ENCODE results near the gene SLC35F4. TPM values are rescaled to one million over a fixed set of nuclear protein-coding genes. Genes with fewer than 3 reads are reported as not detected.
"Not testable (repeated sequence)": the region's sequence is repeated elsewhere in the genome, so short reads cannot be mapped to it uniquely, and the experiment has no call there.

Gene SLC35F4
- total RNA-seq, 1 donor from 2014 or later = not detected

DNA sequence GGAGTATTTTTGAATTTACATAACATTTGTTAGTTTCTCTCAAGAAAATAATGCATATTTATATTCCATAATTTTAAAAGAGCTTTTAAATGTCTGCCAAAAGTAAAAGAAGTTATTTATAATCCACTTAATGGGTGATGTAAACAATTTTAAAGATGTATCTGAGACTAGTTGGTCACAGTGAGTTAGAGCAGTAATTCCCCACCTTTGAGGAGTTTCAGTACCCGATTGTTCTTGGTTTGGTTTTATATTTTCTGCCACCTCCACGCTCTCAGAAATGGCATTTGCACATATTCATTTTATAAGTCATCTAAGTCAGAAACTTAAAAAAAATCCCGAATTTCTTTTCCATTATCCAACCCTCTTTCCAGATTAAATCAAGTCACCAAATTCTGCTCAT is 153.2 kb downstream of the SLC35F4 start:
- H3K9me3 ChIP-seq = peaks cover 6% of the 10 kb centered on the region
- TF ChIP-seq, protein P1, sequence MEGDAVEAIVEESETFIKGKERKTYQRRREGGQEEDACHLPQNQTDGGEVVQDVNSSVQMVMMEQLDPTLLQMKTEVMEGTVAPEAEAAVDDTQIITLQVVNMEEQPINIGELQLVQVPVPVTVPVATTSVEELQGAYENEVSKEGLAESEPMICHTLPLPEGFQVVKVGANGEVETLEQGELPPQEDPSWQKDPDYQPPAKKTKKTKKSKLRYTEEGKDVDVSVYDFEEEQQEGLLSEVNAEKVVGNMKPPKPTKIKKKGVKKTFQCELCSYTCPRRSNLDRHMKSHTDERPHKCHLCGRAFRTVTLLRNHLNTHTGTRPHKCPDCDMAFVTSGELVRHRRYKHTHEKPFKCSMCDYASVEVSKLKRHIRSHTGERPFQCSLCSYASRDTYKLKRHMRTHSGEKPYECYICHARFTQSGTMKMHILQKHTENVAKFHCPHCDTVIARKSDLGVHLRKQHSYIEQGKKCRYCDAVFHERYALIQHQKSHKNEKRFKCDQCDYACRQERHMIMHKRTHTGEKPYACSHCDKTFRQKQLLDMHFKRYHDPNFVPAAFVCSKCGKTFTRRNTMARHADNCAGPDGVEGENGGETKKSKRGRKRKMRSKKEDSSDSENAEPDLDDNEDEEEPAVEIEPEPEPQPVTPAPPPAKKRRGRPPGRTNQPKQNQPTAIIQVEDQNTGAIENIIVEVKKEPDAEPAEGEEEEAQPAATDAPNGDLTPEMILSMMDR (IDR thresholded peaks at IDR 0.05) = no peak
- no peak overlapping the region for H3K27ac ChIP-seq
- no peaks in the 10 kb centered on the region for H3K27me3 ChIP-seq (ENCODE audit: low read depth)
- no peak for DNase-seq
- H3K36me3 ChIP-seq = no peaks in the 10 kb centered on the region
- no peak overlapping the region for H3K4me3 ChIP-seq
- peaks cover 5% of the 10 kb centered on the region for H3K4me1 ChIP-seq
- intact Hi-C loops (cut with DNase I) = no loop called here
- ATAC-seq = no peak

DNA sequence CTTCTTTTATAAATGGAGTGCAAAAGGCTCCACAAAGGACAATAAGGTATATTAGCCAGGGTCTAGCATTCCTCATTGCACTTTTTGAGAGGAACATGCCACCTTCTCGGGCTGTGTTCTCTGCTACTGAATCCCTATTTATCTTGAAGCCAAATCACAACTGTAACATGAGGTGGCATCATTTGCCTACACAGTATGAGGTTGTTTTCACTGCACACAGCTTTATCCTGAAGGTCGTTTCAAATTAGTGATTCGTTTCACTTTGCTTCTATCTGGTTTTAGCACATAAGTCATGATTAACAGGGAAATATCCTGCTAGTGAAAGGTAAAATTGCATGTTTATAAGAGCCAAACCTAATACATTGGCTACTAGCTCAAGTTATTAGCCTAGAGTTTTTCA is 153.8 kb downstream of the SLC35F4 start:
- H3K9me3 ChIP-seq = peaks cover 6% of the 10 kb centered on the region
- intact Hi-C loops (cut with DNase I) = no loop called here
- no peaks in the 10 kb centered on the region for H3K27me3 ChIP-seq (ENCODE audit: low read depth)
- no peak overlapping the region for H3K27ac ChIP-seq
- peaks cover 5% of the 10 kb centered on the region for H3K4me1 ChIP-seq
- no peaks in the 10 kb centered on the region for H3K36me3 ChIP-seq
- TF ChIP-seq, protein P1 (IDR thresholded peaks at IDR 0.05) = no peak
- no peak for ATAC-seq
- no peak overlapping the region for H3K4me3 ChIP-seq
- no peak for DNase-seq

DNA sequence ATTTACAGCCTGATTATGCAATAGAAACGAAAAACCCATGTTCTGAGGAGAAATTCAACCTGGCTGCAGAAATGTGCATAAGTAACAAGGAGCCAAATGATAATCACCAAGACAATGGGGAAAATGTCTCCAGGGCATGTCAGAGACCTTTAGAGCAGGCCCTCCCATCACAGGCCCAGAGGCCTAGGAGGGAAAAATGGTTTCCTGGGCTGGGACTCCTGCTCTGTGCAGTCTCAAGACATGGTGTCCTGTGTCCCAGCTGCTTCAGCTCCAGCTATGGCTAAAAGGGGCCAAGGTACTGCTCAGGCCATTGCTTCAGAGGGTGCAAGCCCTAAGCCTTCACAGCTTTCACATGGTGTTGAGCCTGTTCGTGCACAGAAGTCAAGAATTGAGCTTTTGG is 156.0 kb downstream of the SLC35F4 start:
- no peak for ATAC-seq

DNA sequence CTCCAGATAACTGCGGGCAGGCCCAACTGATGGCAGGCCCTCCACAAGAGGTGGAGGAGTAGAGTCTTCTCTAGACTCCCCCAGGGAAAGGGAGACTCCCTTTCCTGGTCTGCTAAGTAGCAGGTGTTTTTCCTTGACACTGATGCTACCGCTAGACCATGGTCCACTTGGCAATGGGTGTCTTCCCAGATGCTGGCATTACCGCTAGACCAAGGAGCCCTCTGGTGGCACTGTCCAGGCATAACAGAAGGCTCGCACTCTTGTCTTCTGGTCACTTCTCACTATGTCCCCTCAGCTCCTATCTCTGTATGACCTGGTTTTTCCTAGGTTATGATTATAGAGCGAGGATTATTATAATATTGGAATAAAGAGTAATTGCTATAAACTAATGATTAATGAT is 156.8 kb downstream of the SLC35F4 start:
- H3K27ac ChIP-seq; ATAC-seq; H3K4me3 ChIP-seq; H3K27me3 ChIP-seq (ENCODE audit: low read depth); DNase-seq; H3K36me3 ChIP-seq; intact Hi-C loops (cut with DNase I); H3K9me3 ChIP-seq; H3K4me1 ChIP-seq: not testable (repeated sequence)

More for the DNA sequence above, 156.0 kb downstream of the SLC35F4 start:
- H3K27ac ChIP-seq = no peak overlapping the region
- H3K9me3 ChIP-seq = peaks cover 6% of the 10 kb centered on the region
- H3K36me3 ChIP-seq = no peaks in the 10 kb centered on the region
- no peak overlapping the region for H3K4me3 ChIP-seq
- H3K27me3 ChIP-seq (ENCODE audit: low read depth) = no peaks in the 10 kb centered on the region
- DNase-seq = no peak
- intact Hi-C loops (cut with DNase I) = no loop called here
- H3K4me1 ChIP-seq = peaks cover 3% of the 10 kb centered on the region
- TF ChIP-seq, protein P1 (IDR thresholded peaks at IDR 0.05) = no peak

DNA sequence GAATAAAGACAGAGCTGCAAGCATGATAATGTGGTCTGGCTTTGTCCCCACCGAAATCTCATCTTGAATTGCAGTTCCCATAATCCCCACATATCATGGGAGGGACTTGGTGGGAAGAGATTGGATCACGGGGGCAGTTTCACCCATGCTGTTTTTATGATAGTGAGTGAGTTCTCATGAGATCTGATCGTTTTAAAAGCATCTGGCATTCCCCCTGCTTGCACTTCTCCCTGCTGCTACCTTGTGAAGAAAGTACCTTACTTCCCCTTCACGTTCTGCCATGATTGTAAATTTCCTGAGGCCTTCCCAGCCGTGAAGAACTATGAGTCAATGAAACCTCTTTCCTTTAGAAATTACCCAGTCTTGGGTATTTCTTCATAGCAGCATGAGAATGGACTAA is 158.7 kb downstream of the SLC35F4 start:
- DNase-seq (no peak), ATAC-seq (no peak)
- peaks cover 6% of the 10 kb centered on the region for H3K9me3 ChIP-seq
- H3K27ac ChIP-seq = no peak overlapping the region
- TF ChIP-seq, protein P1 (IDR thresholded peaks at IDR 0.05) = no peak
- H3K36me3 ChIP-seq = no peaks in the 10 kb centered on the region
- no peak overlapping the region for H3K4me3 ChIP-seq
- intact Hi-C loops (cut with DNase I) = no loop called here
- no peaks in the 10 kb centered on the region for H3K4me1 ChIP-seq
- no peaks in the 10 kb centered on the region for H3K27me3 ChIP-seq (ENCODE audit: low read depth)

DNA sequence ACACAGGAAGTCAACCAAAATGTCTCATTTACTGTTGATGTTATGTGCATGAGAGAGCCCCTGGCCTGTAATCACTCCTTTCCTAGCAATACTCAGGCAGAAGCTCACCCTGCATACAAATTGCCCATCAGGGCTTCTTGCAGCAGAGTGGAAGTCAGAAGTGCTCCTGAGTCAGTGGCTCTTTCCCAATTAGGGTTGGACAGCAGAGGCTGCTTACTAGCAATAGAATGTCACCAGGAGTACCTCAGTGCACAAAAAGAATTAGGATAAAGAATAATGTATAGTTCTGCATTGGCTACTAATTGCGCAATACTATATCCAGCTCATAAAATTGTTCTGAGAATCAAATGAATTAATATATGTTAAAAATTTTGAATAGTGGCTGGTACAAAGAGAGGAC is 161.1 kb downstream of the SLC35F4 start:
- Histone ChIP-seq H3K36me3 (no peaks in the 10 kb centered on the region), H3K27me3 (ENCODE audit: low read depth) (no peaks in the 10 kb centered on the region), H3K27ac (no peak overlapping the region), H3K9me3 (no peaks in the 10 kb centered on the region), H3K4me3 (no peak overlapping the region), H3K4me1 (no peaks in the 10 kb centered on the region)
- ATAC-seq = no peak
- TF ChIP-seq, protein P1 (IDR thresholded peaks at IDR 0.05) = no peak
- intact Hi-C loops (cut with DNase I) = no loop called here
- DNase-seq = no peak

Measured in lower lobe of right lung (tissue), 2 donors.